ENCODE results near the gene SIAH2. TPM values are rescaled to one million over a fixed set of nuclear protein-coding genes. Genes with fewer than 3 reads are reported as not detected.

The SIAH2 gene
- total and polyA plus RNA-seq, 2 of the 8 experiments (the other 6 are each of a cell fraction or from before 2014, with no cell fraction given) = 23.9 to 34.2 TPM

GRCh38 chr3:150703756-150704344, 59.1 kb downstream of the SIAH2 start, which contains the start of gene ERICH6:
Gene ERICH6, minus strand, starts transcription at chr3:150703920. Its CDS starts 22 bp downstream, at chr3:150703898.
- POLR2A ChIA-PET (ENCODE audit: partially characterized antibody) = interaction anchor here (0.7 to 1.9 kb wide), 8 partner anchors 8 to 381 kb away, joined by 3 to 6 read pairs (median 4); partner anchors contain the start of gene SELENOT
- TF ChIP-seq RAD21 (IDR thresholded peaks at IDR 0.05 in 1 of 2, conservative IDR thresholded peaks at IDR 0.05 in 1 of 2; ENCODE audit: low read depth in 2 of 2, low read length in 2 of 2) = peak; percentile 6 to 37; a peak in 3 of 4 replicates
- peak; percentile 63; the same call in 1 of the 2 replicates for TF ChIP-seq RBBP5 (IDR thresholded peaks at IDR 0.05; ENCODE audit: borderline replicate concordance, low read depth, low read length)
- peak in 1 of 2 experiments; percentile 30; a peak in 1 of 3 replicates for TF ChIP-seq EP300 (IDR thresholded peaks at IDR 0.05; ENCODE audit: borderline replicate concordance in 1 of 2, low read depth in 2 of 2, low read length in 2 of 2)
- TF ChIP-seq SP4 (IDR thresholded peaks at IDR 0.05; ENCODE audit: low read length) = no peak
- TF ChIP-seq SRF (IDR thresholded peaks at IDR 0.05; ENCODE audit: low read depth, low read length) = no peak
- TF ChIP-seq GTF2F1 (IDR thresholded peaks at IDR 0.05; ENCODE audit: borderline replicate concordance, low read depth, low read length) = no peak
- no peak for TF ChIP-seq RNF2 (IDR thresholded peaks at IDR 0.05; ENCODE audit: borderline replicate concordance, low read depth, low read length, missing control alignments, poor library complexity, severe bottlenecking)
- TF ChIP-seq PHF8 (conservative IDR thresholded peaks at IDR 0.05; ENCODE audit: low read depth, low read length) = peak; percentile 53; the same call in 1 of the 2 replicates
- no peak for TF ChIP-seq BACH1 (IDR thresholded peaks at IDR 0.05; ENCODE audit: low read length)

More at GRCh38 chr3:150703756-150704344, 59.1 kb downstream of the SIAH2 start, which contains the start of gene ERICH6:
- Histone ChIP-seq H3K9ac (replicated peaks in 1 of 4; ENCODE audit: extremely low read depth in 1 of 4, low read depth in 3 of 4, low read length in 3 of 4) (peak within 1 kb of the TSS in 3 of 4 experiments; percentile 42 to 74 (median 63); a peak in 5 of 7 replicates), H3K36me3 (ENCODE audit: control insufficient read depth in 2 of 4, insufficient read depth in 4 of 4, low read length in 3 of 4) (no peaks in the 10 kb centered on the region), H3K23me2 (ENCODE audit: low read depth, low read length) (peaks cover 9% of the 10 kb centered on the region), H3K27ac (ENCODE audit: low read depth, low read length) (0 out of 2 replicates have a peak within 1 kb of the TSS, but pooled peaks have one; percentile 22), H3K79me2 (ENCODE audit: control insufficient read depth in 1 of 2, insufficient read depth in 2 of 2, low read length in 2 of 2) (no peaks in the 10 kb centered on the region), H2BK12ac (ENCODE audit: low read depth, low read length) (peak within 1 kb of the TSS; percentile 94), H2BK5ac (ENCODE audit: low read depth, low read length) (peak within 1 kb of the TSS; percentile 83), H3K4me1 (replicated peaks in 1 of 4; ENCODE audit: control insufficient read depth in 3 of 4, insufficient read depth in 4 of 4, low read length in 3 of 4) (peaks cover 2 to 6% (median 3%) of the 10 kb centered on the region in 4 experiments; a peak in 5 of 7 replicates), H3K4me2 (ENCODE audit: insufficient read depth in 1 of 2, low read depth in 2 of 2, low read length in 2 of 2) (peak within 1 kb of the TSS; percentile 82 to 84), H3K4me3 (ENCODE audit: extremely low read depth in 1 of 4, insufficient read depth in 2 of 4, low read depth in 3 of 4, low read length in 4 of 4) (peak within 1 kb of the TSS; percentile 30 to 72 (median 50)), H4K20me1 (replicated peaks in 1 of 2; ENCODE audit: control insufficient read depth in 1 of 2, insufficient read depth in 2 of 2, low read length in 2 of 2) (no peaks in the 10 kb centered on the region), H2AK5ac (ENCODE audit: low read depth, low read length) (peak within 1 kb of the TSS; percentile 83; the same call in 1 of the 2 replicates), H2BK120ac (replicated peaks; ENCODE audit: low read depth, low read length) (peak within 1 kb of the TSS; percentile 47), H3K14ac (ENCODE audit: insufficient read length) (no peak within 1 kb of the TSS), H4K8ac (ENCODE audit: extremely low read depth, insufficient read depth, low read length) (no peak within 1 kb of the TSS; the same call in 1 of the 2 replicates), H3K9me3 (ENCODE audit: insufficient read depth in 2 of 2, low read depth in 1 of 2, low read length in 1 of 2) (no peaks in the 10 kb centered on the region), H2BK20ac (ENCODE audit: low read length) (no peak within 1 kb of the TSS), H2AFZ (ENCODE audit: low read length) (peak within 1 kb of the TSS; percentile 93), H2BK15ac (ENCODE audit: low read length) (peak within 1 kb of the TSS; percentile 29; the same call in 1 of the 2 replicates), H3K23ac (ENCODE audit: insufficient read length) (no peak within 1 kb of the TSS), H3K4ac (replicated peaks; ENCODE audit: insufficient read length, low read depth, low read length) (peak within 1 kb of the TSS; percentile 88), H3K79me1 (ENCODE audit: low read depth, low read length) (no peaks in the 10 kb centered on the region), H4K5ac (ENCODE audit: insufficient read length, low read depth, low read length) (no peak within 1 kb of the TSS), H3K18ac (ENCODE audit: extremely low read depth, low read length) (peak within 1 kb of the TSS; percentile 83), H3K56ac (replicated peaks; ENCODE audit: insufficient read length, low read depth, low read length) (no peak within 1 kb of the TSS), H4K91ac (replicated peaks; ENCODE audit: insufficient read length, low read length) (peak within 1 kb of the TSS; percentile 85), H3K27me3 (replicated peaks in 1 of 4; ENCODE audit: control insufficient read depth in 3 of 4, extremely low read depth in 1 of 4, insufficient read depth in 3 of 4, low read length in 3 of 4) (peaks cover 0 to 3% (median 0%) of the 10 kb centered on the region in 4 experiments; a peak in 2 of 7 replicates)
- 2% methylated on average over 35 of the region's 35 CpGs; no CpG with 5 or more reads in 1 of the 2 experiments for WGBS, 2 experiments (ENCODE audit: extremely low coverage in 1 of 2, insufficient coverage in 1 of 2, insufficient read length in 1 of 2, insufficient replicate concordance in 2 of 2, low coverage in 1 of 2, low lambda C conversion rate in 2 of 2, missing lambda C conversion rate in 1 of 2)
- no peak for FAIRE-seq
- CTCF ChIA-PET (ENCODE audit: partially characterized antibody) = interaction anchor here (0.6 to 0.8 kb wide), 7 partner anchors 14 to 737 kb away, joined by 3 read pairs; no protein-coding TSS in a partner anchor
- DNase-seq (ENCODE audit: low read depth in 1 of 2, low spot score in 2 of 2) = peak; percentile 75 to 92
